Trophoblast cell (in vitro differentiated cells and primary cell): Measurements from ENCODE around the gene TSPAN32.

ENCODE experiments used
- DNase-seq, 2 donors: peaks; one replicate each; pipeline ENCODE4 v3.0.0-alpha.2; 2016
- H2AFZ ChIP-seq: 2 replicates; pipeline ENCODE4 v1.6.1; 2013; ENCODE audit warnings: low read length, moderate library complexity, mild to moderate bottlenecking; ENCODE audit not compliant: insufficient read depth, poor library complexity
- H2AK5ac ChIP-seq: 2 replicates; pipeline ENCODE4 v1.6.1; 2013; ENCODE audit warnings: mild to moderate bottlenecking, low read length
- H2BK120ac ChIP-seq: 2 replicates; pipeline ENCODE4 v1.6.1; 2013; ENCODE audit warnings: low read length, mild to moderate bottlenecking, moderate library complexity; ENCODE audit not compliant: insufficient read depth, poor library complexity
- H2BK12ac ChIP-seq: 2 replicates; pipeline ENCODE4 v1.6.1; 2013; ENCODE audit warnings: mild to moderate bottlenecking, low read length, moderate library complexity
- H2BK5ac ChIP-seq: 2 replicates; pipeline ENCODE4 v1.6.1; 2013; ENCODE audit warnings: low read length, low read depth, moderate library complexity, mild to moderate bottlenecking; ENCODE audit not compliant: poor library complexity
- H3K14ac ChIP-seq: 2 replicates; pipeline ENCODE4 v1.6.1; 2013; ENCODE audit warnings: mild to moderate bottlenecking, low read length
- H3K18ac ChIP-seq: 2 replicates; pipeline ENCODE4 v1.6.1; 2013; ENCODE audit warnings: mild to moderate bottlenecking, low read length
- H3K23ac ChIP-seq: 2 replicates; pipeline ENCODE4 v1.6.1; 2013; ENCODE audit warnings: low read length
- H3K27ac ChIP-seq: 2 replicates; pipeline ENCODE4 v1.5.1; 2013; ENCODE audit warnings: low read depth, mild to moderate bottlenecking, inconsistent platforms, low read length, moderate library complexity
- H3K27me3 ChIP-seq: 2 replicates; pipeline ENCODE4 v1.6.1; 2013; ENCODE audit warnings: inconsistent platforms, mild to moderate bottlenecking, low read length, moderate library complexity; ENCODE audit not compliant: insufficient read depth
- H3K36me3 ChIP-seq, 2 experiments: 1 replicate in 1 of 2; 2 replicates in 1 of 2; pipeline ENCODE4 v1.6.1; 2013; ENCODE audit warnings: low read length in 2 of 2, mild to moderate bottlenecking in 2 of 2, moderate library complexity in 1 of 2; ENCODE audit not compliant: insufficient read depth in 2 of 2, control insufficient read depth in 1 of 2
- H3K4ac ChIP-seq: 2 replicates; pipeline ENCODE4 v1.6.1; 2013; ENCODE audit warnings: low read depth, mild to moderate bottlenecking, low read length, moderate library complexity
- H3K4me1 ChIP-seq, 2 experiments: 1 replicate in 1 of 2; 2 replicates in 1 of 2; pipeline ENCODE4 v1.6.1; 2013; ENCODE audit warnings: low read length in 2 of 2, mild to moderate bottlenecking in 2 of 2, moderate library complexity in 1 of 2; ENCODE audit not compliant: insufficient read depth in 2 of 2, control insufficient read depth in 1 of 2
- H3K4me2 ChIP-seq: 2 replicates; pipeline ENCODE4 v1.6.1; 2013; ENCODE audit warnings: inconsistent platforms, mild to moderate bottlenecking, low read length, moderate library complexity
- H3K4me3 ChIP-seq: 2 replicates; pipeline ENCODE4 v1.5.1; 2013; ENCODE audit warnings: mild to moderate bottlenecking, low read depth, low read length, inconsistent platforms
- H3K79me1 ChIP-seq: one replicate; pipeline ENCODE4 v1.6.1; 2013; ENCODE audit warnings: low read length
- H3K79me2 ChIP-seq: 2 replicates; pipeline ENCODE4 v1.6.1; 2013; ENCODE audit warnings: low read length, mild to moderate bottlenecking; ENCODE audit not compliant: control insufficient read depth, insufficient read depth, poor library complexity
- H3K9ac ChIP-seq: 2 replicates; pipeline ENCODE4 v1.6.1; 2013; ENCODE audit warnings: mild to moderate bottlenecking, low read length
- H3K9me3 ChIP-seq: 2 replicates; pipeline ENCODE4 v1.6.1; 2013; ENCODE audit warnings: low read depth, mild to moderate bottlenecking, control low read depth, inconsistent platforms, low read length; ENCODE audit not compliant: insufficient read depth
- H4K12ac ChIP-seq: 2 replicates; pipeline ENCODE4 v1.6.1; 2013; ENCODE audit warnings: low read depth, mild to moderate bottlenecking, low read length, moderate library complexity
- H4K8ac ChIP-seq: 2 replicates; pipeline ENCODE4 v1.6.1; 2013; ENCODE audit warnings: low read depth, mild to moderate bottlenecking, low read length, moderate library complexity
- H4K91ac ChIP-seq: one replicate; pipeline ENCODE4 v1.6.1; 2013; ENCODE audit warnings: low read depth, mild to moderate bottlenecking, low read length, moderate library complexity
- WGBS: extraction: QIAGEN DNeasy Blood & Tissue Kit; methylation state at CpG from one replicate; pipeline ENCODE4 v1.1.7; 2013; ENCODE audit warnings: missing lambda C conversion rate; ENCODE audit not compliant: insufficient read length, insufficient coverage; ENCODE audit errors: extremely low coverage; 5-methylcytosine and 5-hydroxymethylcytosine counted together

Gene TSPAN32

DNA sequence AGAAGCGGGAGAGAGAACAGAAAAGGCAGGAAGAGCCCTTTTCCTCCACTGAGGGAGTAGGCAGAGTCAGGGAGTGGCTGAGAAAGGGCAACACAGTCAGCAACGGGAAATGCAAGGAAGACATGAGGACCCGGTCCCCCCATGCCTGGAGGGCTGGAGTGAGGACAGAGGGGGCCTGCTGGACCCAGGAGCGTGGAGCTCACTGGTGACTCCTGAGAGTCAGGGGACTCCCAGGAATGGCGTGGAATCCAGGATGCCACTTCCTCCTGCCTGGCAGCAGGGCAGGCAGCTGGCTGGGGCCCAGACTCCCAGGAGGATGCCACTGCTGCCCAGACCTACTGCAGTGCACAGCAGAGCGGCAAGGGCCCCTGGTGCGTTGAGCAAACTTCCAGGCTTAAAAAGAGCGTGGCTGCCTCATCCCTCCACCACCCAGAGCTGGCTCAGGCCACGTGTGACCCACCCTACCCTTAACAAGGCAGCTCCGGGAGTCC is 11.4 kb upstream of the TSPAN32 start:
- H3K9ac ChIP-seq = no peak overlapping the region
- no peak overlapping the region for H4K91ac ChIP-seq
- H3K4me3 ChIP-seq = no peak overlapping the region
- H3K4me2 ChIP-seq = no peak overlapping the region
- H2BK120ac ChIP-seq = no peak overlapping the region
- H3K27me3 ChIP-seq = no peaks in the 10 kb centered on the region
- H4K8ac ChIP-seq = no peak overlapping the region
- no peaks in the 10 kb centered on the region for H3K36me3 ChIP-seq
- H2BK12ac ChIP-seq = no peak overlapping the region
- no peak overlapping the region for H3K4ac ChIP-seq
- no peak overlapping the region for H2BK5ac ChIP-seq
- no peak overlapping the region for H3K14ac ChIP-seq
- no peak overlapping the region for H4K12ac ChIP-seq
- no peak overlapping the region for H2AK5ac ChIP-seq
- peak in 1 of 2 donors; percentile 34 for DNase-seq
- WGBS = no CpG with 5 or more reads among the region's 10 CpGs
- no peaks in the 10 kb centered on the region for H3K79me2 ChIP-seq
- no peaks in the 10 kb centered on the region for H3K4me1 ChIP-seq
- H2AFZ ChIP-seq = no peak overlapping the region
- no peak overlapping the region for H3K23ac ChIP-seq
- H3K79me1 ChIP-seq = no peaks in the 10 kb centered on the region
- no peak overlapping the region for H3K18ac ChIP-seq
- H3K9me3 ChIP-seq = no peaks in the 10 kb centered on the region
- no peak overlapping the region for H3K27ac ChIP-seq

DNA sequence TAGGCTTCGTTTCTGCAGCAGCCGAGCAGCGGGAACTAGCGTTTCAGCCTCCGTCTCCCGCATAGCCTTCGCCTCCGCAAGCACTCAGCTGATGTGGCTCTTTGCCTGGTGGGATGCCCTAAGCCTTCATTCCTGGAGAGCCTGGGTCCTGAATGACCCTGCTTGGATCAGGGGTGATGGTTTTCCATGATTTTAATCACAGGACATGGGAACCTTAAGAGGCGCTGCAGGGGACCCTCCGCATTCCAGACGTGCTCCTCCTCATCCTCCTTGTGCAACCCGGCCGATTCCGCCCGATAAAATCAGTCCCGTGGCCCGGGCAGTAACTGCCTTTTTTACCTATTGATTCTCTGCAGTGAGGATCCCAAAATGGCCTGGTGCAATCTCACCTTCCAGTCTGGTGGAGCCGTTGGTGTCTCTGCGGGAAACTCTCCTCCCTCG is 8.3 kb upstream of the TSPAN32 start:
- Histone ChIP-seq H2AK5ac (no peak overlapping the region), H2AFZ (no peak overlapping the region), H3K27ac (no peak overlapping the region), H2BK5ac (no peak overlapping the region), H3K79me1 (no peaks in the 10 kb centered on the region), H4K12ac (no peak overlapping the region), H3K4me3 (no peak overlapping the region), H2BK12ac (no peak overlapping the region), H3K79me2 (no peaks in the 10 kb centered on the region), H3K4me1 (no peaks in the 10 kb centered on the region), H3K23ac (no peak overlapping the region), H3K27me3 (no peaks in the 10 kb centered on the region), H3K18ac (no peak overlapping the region), H3K9ac (no peak overlapping the region), H3K36me3 (no peaks in the 10 kb centered on the region), H3K4ac (no peak overlapping the region), H2BK120ac (no peak overlapping the region), H3K4me2 (no peak overlapping the region), H3K9me3 (no peaks in the 10 kb centered on the region), H4K8ac (no peak overlapping the region), H4K91ac (no peak overlapping the region), H3K14ac (no peak overlapping the region)
- peak; percentile 37 to 68 for DNase-seq
- no CpG with 5 or more reads among the region's 20 CpGs for WGBS

DNA sequence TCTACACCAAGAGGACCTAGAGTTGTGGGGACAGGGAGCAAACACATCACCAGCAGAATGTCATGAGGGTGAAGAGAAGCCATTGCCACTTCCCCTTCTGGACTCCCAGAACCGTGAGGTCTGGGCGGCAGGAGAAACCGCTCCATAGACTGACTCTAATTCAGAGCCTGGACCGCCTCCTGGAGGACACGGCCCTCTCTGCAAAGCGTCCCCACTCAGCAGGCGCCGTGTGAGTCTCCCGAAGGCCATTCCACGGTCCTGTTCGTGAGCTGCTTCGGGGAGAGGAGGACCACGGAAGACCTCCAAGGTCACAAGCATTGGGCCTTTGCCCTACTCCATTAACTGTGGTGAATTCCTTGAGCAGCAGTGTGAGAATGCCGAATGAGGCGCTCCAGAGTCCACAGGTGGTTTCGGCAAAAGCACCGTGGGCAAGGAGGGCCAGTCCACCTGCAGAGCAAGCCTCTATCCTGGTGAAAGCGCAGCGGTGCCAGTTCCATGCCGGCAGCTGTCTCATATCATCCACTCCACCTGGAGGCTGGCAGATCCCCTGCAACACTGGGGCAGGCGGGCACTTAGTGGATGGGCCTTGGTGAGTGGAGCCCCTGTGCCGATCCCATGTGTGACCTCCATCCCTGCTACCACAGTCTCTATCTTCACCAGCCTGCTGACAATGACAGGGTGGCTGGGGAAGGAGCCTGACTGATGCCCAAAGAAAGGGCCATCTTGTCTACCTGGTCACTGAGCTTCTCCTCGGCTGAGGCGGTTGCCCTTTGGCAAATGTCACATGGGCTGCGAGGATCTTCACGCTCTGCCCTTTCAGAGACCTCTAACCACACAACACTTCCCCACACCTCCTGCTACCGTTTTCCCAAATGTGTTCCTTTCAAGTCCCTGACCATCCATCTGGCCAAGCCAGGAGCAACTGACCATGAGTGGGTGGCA is 7.6 kb upstream of the TSPAN32 start:
- H2BK5ac ChIP-seq = no peak overlapping the region
- no peak overlapping the region for H3K4me2 ChIP-seq
- H3K23ac ChIP-seq = no peak overlapping the region
- no peak overlapping the region for H3K4ac ChIP-seq
- H3K79me1 ChIP-seq = no peaks in the 10 kb centered on the region
- no peak overlapping the region for H2BK120ac ChIP-seq
- H3K79me2 ChIP-seq = no peaks in the 10 kb centered on the region
- H4K12ac ChIP-seq = no peak overlapping the region
- H3K9ac ChIP-seq = no peak overlapping the region
- no peak overlapping the region for H3K18ac ChIP-seq
- H3K14ac ChIP-seq = no peak overlapping the region
- no peak overlapping the region for H2BK12ac ChIP-seq
- no peak overlapping the region for H3K4me3 ChIP-seq
- DNase-seq = peak; percentile 62 to 83
- no peak overlapping the region for H3K27ac ChIP-seq
- WGBS = no CpG with 5 or more reads among the region's 27 CpGs
- no peaks in the 10 kb centered on the region for H3K9me3 ChIP-seq
- H3K36me3 ChIP-seq = no peaks in the 10 kb centered on the region
- no peak overlapping the region for H4K91ac ChIP-seq
- H2AK5ac ChIP-seq = no peak overlapping the region
- H4K8ac ChIP-seq = no peak overlapping the region
- H3K27me3 ChIP-seq = no peaks in the 10 kb centered on the region
- H3K4me1 ChIP-seq = no peaks in the 10 kb centered on the region
- H2AFZ ChIP-seq = no peak overlapping the region

DNA sequence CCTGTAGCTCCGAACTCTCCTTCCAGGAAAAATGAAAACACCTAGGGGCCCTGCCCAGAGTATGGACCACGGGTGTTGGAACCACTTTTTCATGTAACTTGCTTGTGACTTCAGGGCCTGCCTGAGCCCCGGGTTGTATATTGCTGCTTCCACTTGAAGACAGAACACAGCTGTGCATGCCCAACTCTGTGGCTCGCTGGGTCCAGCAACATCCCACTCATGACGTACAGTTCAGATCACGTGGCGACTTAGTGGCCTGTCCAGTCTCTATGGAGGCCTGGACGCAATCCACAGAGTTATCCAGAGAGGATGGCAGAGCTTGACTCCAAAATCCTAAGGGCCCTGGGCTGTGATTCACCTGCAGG is 6.9 kb upstream of the TSPAN32 start:
- Histone ChIP-seq H3K4ac (no peak overlapping the region), H4K8ac (no peak overlapping the region), H4K12ac (no peak overlapping the region), H3K27ac (no peak overlapping the region), H2AK5ac (no peak overlapping the region), H2BK12ac (no peak overlapping the region), H2AFZ (no peak overlapping the region), H2BK5ac (no peak overlapping the region), H3K9ac (no peak overlapping the region), H2BK120ac (no peak overlapping the region), H3K4me3 (no peak overlapping the region), H3K9me3 (no peaks in the 10 kb centered on the region), H3K23ac (no peak overlapping the region), H3K14ac (no peak overlapping the region), H3K79me1 (no peaks in the 10 kb centered on the region), H3K4me1 (no peaks in the 10 kb centered on the region), H3K4me2 (no peak overlapping the region), H3K79me2 (no peaks in the 10 kb centered on the region), H3K18ac (no peak overlapping the region), H4K91ac (no peak overlapping the region), H3K27me3 (no peaks in the 10 kb centered on the region), H3K36me3 (no peaks in the 10 kb centered on the region)
- no peak for DNase-seq
- no CpG with 5 or more reads among the region's 8 CpGs for WGBS
